DOHH2 (cell line): ENCODE data around the gene AAGAB.

ENCODE experiments used
- EZH2phosphoT487 ChIP-seq: fragments of 200-600 bp; sonication (generic); IDR thresholded peaks from 2 replicates; pipeline ENCODE4 v1.6.1; 2017; ENCODE audit warnings: borderline replicate concordance, mild to moderate bottlenecking, antibody characterized with exemption, low read length, moderate library complexity, mixed read lengths
- TF ChIP-seq, protein P1 (sequence below): fragments of 200-600 bp; sonication (generic); IDR thresholded peaks from one replicate; pipeline ENCODE4 v1.5.1; 2014; ENCODE audit warnings: antibody characterized with exemption, mild to moderate bottlenecking, low read depth, low read length; ENCODE audit not compliant: poor library complexity, severe bottlenecking

DNA sequence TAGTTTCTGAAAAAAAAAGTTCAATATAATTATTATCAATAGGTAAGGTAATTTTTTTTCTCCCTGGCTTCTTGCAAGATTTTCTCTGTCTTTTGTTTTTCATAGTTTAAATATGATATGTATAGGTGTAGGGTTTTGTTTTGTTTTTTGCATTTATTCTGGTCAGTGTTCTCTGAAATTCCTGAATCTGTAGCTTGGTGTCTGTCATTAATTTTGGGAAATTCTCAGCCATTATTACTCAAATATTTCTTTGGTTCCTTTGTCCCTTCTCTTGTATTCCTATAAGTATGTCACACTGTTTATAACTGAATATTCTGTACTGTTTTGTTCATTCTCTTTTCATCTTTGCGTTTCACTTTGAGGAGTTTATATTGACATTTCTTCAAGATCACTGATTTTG, 22.2 kb upstream of the AAGAB start:
- TF ChIP-seq, protein P1, sequence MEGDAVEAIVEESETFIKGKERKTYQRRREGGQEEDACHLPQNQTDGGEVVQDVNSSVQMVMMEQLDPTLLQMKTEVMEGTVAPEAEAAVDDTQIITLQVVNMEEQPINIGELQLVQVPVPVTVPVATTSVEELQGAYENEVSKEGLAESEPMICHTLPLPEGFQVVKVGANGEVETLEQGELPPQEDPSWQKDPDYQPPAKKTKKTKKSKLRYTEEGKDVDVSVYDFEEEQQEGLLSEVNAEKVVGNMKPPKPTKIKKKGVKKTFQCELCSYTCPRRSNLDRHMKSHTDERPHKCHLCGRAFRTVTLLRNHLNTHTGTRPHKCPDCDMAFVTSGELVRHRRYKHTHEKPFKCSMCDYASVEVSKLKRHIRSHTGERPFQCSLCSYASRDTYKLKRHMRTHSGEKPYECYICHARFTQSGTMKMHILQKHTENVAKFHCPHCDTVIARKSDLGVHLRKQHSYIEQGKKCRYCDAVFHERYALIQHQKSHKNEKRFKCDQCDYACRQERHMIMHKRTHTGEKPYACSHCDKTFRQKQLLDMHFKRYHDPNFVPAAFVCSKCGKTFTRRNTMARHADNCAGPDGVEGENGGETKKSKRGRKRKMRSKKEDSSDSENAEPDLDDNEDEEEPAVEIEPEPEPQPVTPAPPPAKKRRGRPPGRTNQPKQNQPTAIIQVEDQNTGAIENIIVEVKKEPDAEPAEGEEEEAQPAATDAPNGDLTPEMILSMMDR, result no peak
- TF ChIP-seq EZH2phosphoT487, result no peak
